OCI-LY7 (cell line): ENCODE results near the gene AOC3.

Experiments used
- CTCF ChIP-seq: fragments of 200-600 bp; sonication (generic); conservative IDR thresholded peaks from 2 replicates; pipeline ENCODE4 v1.5.1; 2014; ENCODE audit warnings: mild to moderate bottlenecking, antibody characterized with exemption, low read length, moderate library complexity, mixed read lengths
- EZH2phosphoT487 ChIP-seq: fragments of 200-600 bp; sonication (generic); IDR thresholded peaks from 2 replicates; pipeline ENCODE4 v1.6.1; 2018; ENCODE audit warnings: low read depth, borderline replicate concordance, mild to moderate bottlenecking, mixed run types, antibody characterized with exemption, low read length, moderate library complexity, mixed read lengths

GRCh38 chr17:42894283-42895184, 43.5 kb downstream of the AOC3 start:
- no peak for TF ChIP-seq CTCF
- no peak for TF ChIP-seq EZH2phosphoT487
